ENCODE results near the gene HELZ.

HELZ gene

DNA sequence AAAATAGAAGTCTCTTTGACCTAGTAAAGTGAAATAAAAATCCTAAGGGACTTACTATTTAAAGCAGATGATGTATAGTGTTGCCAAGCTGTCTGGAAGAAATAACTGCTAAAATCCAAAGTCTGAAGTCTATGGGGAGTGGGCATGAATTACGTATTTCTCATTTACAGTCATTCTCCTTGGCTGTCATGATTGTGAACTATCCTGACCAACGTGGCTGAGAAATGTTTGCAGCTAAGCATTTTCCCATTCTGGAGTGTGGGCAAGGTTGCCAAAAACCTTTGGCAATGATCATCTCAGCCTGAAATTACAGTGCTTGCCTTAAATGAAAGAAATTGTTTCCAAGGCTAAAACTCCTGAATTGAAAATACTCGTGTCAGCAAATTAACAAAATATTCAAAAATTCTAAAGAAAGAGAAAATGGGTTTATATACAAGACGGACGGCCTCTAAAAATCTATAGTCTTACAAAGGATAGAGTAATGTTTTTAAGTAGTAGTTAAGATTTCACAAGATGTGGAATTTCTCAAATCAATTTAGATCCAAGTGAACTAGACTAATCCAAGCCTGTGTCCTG, 123.6 kb downstream of the HELZ start:
- TF ChIP-seq, protein P1, sequence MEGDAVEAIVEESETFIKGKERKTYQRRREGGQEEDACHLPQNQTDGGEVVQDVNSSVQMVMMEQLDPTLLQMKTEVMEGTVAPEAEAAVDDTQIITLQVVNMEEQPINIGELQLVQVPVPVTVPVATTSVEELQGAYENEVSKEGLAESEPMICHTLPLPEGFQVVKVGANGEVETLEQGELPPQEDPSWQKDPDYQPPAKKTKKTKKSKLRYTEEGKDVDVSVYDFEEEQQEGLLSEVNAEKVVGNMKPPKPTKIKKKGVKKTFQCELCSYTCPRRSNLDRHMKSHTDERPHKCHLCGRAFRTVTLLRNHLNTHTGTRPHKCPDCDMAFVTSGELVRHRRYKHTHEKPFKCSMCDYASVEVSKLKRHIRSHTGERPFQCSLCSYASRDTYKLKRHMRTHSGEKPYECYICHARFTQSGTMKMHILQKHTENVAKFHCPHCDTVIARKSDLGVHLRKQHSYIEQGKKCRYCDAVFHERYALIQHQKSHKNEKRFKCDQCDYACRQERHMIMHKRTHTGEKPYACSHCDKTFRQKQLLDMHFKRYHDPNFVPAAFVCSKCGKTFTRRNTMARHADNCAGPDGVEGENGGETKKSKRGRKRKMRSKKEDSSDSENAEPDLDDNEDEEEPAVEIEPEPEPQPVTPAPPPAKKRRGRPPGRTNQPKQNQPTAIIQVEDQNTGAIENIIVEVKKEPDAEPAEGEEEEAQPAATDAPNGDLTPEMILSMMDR (conservative IDR thresholded peaks at IDR 0.05; ENCODE audit: low read depth, low read length) = no peak
- no peak overlapping the region for H3K4me3 ChIP-seq (ENCODE audit: low read length)
- DNase-seq (ENCODE audit: low read depth) = no peak

DNA sequence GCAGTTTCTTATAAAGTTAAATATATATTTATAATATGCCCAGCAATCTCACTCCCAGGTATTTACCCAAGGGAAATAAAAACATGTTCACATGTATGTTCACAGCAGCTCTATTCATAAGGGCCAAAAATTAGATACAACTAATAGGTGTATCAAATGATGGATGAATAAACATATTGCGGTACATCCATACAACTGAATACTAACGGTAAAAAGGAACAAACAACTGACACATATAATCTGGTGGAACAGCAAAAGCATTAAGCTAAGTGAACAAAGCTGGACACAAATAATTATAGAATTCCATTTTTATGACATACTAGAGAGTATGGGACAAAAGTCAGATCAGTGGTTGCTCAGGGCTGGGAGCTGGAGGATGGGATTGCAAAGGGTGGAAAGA, 125.9 kb downstream of the HELZ start:
- no peak overlapping the region for H3K4me3 ChIP-seq (ENCODE audit: low read length)
- DNase-seq (ENCODE audit: low read depth) = no peak
- TF ChIP-seq, protein P1 (conservative IDR thresholded peaks at IDR 0.05; ENCODE audit: low read depth, low read length) = no peak

DNA sequence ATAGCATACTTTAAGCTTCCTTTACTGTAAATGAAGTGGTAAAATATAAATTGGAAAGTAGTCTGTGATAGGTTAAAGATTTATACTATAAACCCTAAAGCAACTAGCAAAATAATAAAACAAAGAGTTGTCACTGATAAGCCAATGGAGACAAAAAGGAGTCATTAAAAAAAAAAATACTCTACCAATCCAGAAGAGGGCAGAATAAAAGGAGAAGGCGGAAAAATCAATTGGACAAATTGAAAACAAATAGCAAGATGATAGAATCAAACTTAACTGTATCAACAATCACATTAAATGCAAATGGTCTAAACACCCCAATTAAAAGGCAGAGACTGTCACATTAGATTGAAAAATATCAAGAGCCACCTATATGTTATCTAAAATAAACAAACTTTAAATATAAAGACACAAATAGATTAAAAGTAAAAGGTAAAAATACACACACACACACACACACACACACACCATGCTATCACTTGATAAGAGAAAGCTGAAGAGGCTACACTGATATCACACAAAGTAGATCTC, 128.9 kb downstream of the HELZ start:
- TF ChIP-seq, protein P1 (conservative IDR thresholded peaks at IDR 0.05; ENCODE audit: low read depth, low read length) = no peak
- H3K4me3 ChIP-seq (ENCODE audit: low read length) = no peak overlapping the region
- DNase-seq (ENCODE audit: low read depth) = no peak

GRCh38 chr17:67115401-67115800, 129.6 kb downstream of the HELZ start:
- TF ChIP-seq, protein P1 (conservative IDR thresholded peaks at IDR 0.05; ENCODE audit: low read depth, low read length) = no peak
- DNase-seq (ENCODE audit: low read depth) = no peak
- H3K4me3 ChIP-seq (ENCODE audit: low read length) = no peak overlapping the region

DNA sequence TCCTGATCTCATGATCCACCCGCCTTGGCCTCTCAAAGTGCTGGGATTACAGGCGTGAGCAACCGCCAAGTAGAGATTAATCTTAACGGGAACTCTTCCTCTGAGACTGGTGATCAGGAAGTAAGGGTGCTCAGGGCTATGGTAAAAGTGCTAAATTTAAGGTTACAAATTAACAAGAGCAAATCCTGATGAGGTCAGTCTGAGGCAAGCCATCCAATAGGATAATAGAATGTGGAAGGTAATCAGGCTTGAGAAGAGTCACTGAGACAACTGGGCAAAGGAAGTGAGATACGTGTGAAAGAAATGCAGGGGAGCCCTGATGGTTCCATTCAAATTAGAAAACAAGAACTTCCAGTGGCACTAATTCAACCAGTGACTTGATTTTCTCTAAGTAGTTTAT, 131.5 kb downstream of the HELZ start:
- no peak for DNase-seq (ENCODE audit: low read depth)
- TF ChIP-seq, protein P1 (conservative IDR thresholded peaks at IDR 0.05; ENCODE audit: low read depth, low read length) = no peak
- H3K4me3 ChIP-seq (ENCODE audit: low read length) = no peak overlapping the region

DNA sequence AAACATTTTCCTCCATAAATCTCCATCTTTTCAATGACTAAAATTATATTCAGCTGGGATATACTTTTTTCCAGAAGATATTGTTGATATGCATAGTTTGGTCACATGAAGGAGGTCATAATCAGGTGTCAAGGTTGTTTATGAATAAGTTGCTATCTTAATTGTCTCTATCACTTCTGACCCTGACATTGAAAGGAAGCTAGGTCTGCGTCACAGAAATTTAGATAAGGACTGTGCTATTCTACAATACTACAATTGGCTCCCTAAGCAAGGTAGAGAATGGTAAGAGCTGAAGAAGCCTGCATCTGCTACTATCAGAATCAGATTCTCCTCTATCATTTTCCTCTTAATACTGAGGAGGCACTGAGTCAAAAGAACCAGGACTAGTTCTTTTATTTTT, 133.2 kb downstream of the HELZ start:
- H3K4me3 ChIP-seq (ENCODE audit: low read length) = no peak overlapping the region
- no peak for DNase-seq (ENCODE audit: low read depth)
- TF ChIP-seq, protein P1 (conservative IDR thresholded peaks at IDR 0.05; ENCODE audit: low read depth, low read length) = no peak

- TF ChIP-seq, protein P1 (conservative IDR thresholded peaks at IDR 0.05; ENCODE audit: low read depth, low read length) = no peak
- H3K4me3 ChIP-seq (ENCODE audit: low read length) = no peak overlapping the region
- DNase-seq (ENCODE audit: low read depth) = no peak
Measured at GRCh38 chr17:67111327-67111726, 133.7 kb downstream of the HELZ start.
